ENCODE measurements around the gene FARS2. TPM values are rescaled to one million over a fixed set of nuclear protein-coding genes. Genes with fewer than 3 reads are reported as not detected.

Gene FARS2
- total RNA-seq, 2 donors from 2014 or later, result 16.2 to 18.3 TPM

GRCh38 chr6:5664149-5664548, 402.8 kb downstream of the FARS2 start:
- Mint-ChIP-seq H3K4me3 (no peak overlapping the region), H3K9me3 (no peaks in the 10 kb centered on the region), H3K36me3 (ENCODE audit: low read depth) (no peaks in the 10 kb centered on the region), H3K27me3 (ENCODE audit: insufficient read depth) (no peaks in the 10 kb centered on the region), H3K27ac (no peak overlapping the region), H3K4me1 (peaks cover 12% of the 10 kb centered on the region)
- DNase-seq, result no peak
- no peak for TF ChIP-seq CTCF (conservative IDR thresholded peaks at IDR 0.05)
- H3K4me1 ChIP-seq (ENCODE audit: control insufficient read depth, insufficient read depth, low read length), result no peaks in the 10 kb centered on the region
- no peaks in the 10 kb centered on the region for H3K36me3 ChIP-seq (ENCODE audit: control insufficient read depth, insufficient read depth, low read length)
- no peaks in the 10 kb centered on the region for H3K9me3 ChIP-seq (ENCODE audit: control insufficient read depth, low read length)
- H3K27me3 ChIP-seq (ENCODE audit: control insufficient read depth, insufficient read depth, low read length, poor library complexity, severe bottlenecking), result no peaks in the 10 kb centered on the region
- WGBS, 2 experiments (ENCODE audit: insufficient coverage in 1 of 2, insufficient read length in 1 of 2), result 92 to 96% methylated on average over 2 to 3 of the region's 3 CpGs
- no peak overlapping the region for H3K9ac ChIP-seq (ENCODE audit: extremely low read depth, low read length, poor library complexity, severe bottlenecking)
- H3K4me3 ChIP-seq (ENCODE audit: low read length), result no peak overlapping the region
- H3K27ac ChIP-seq (ENCODE audit: low read depth, low read length), result no peak overlapping the region

- Mint-ChIP-seq H3K27me3 (ENCODE audit: insufficient read depth) (no peaks in the 10 kb centered on the region), H3K4me3 (no peak overlapping the region), H3K4me1 (peaks cover 8% of the 10 kb centered on the region), H3K9me3 (no peaks in the 10 kb centered on the region), H3K27ac (no peak overlapping the region), H3K36me3 (ENCODE audit: low read depth) (no peaks in the 10 kb centered on the region)
- H3K9me3 ChIP-seq (ENCODE audit: control insufficient read depth, low read length), result no peaks in the 10 kb centered on the region
- no peaks in the 10 kb centered on the region for H3K36me3 ChIP-seq (ENCODE audit: control insufficient read depth, insufficient read depth, low read length)
- 95 to 97% methylated on average over 5 to 7 of the region's 8 CpGs for WGBS, 2 experiments (ENCODE audit: insufficient coverage in 1 of 2, insufficient read length in 1 of 2)
- H3K4me1 ChIP-seq (ENCODE audit: control insufficient read depth, insufficient read depth, low read length), result no peaks in the 10 kb centered on the region
- no peaks in the 10 kb centered on the region for H3K27me3 ChIP-seq (ENCODE audit: control insufficient read depth, insufficient read depth, low read length, poor library complexity, severe bottlenecking)
- H3K27ac ChIP-seq (ENCODE audit: low read depth, low read length), result no peak overlapping the region
- no peak for DNase-seq
- TF ChIP-seq CTCF (conservative IDR thresholded peaks at IDR 0.05), result no peak
- H3K9ac ChIP-seq (ENCODE audit: extremely low read depth, low read length, poor library complexity, severe bottlenecking), result no peak overlapping the region
- no peak overlapping the region for H3K4me3 ChIP-seq (ENCODE audit: low read length)
Observed at GRCh38 chr6:5665173-5665572, 403.9 kb downstream of the FARS2 start.

- Histone ChIP-seq H3K9ac (ENCODE audit: extremely low read depth, low read length, poor library complexity, severe bottlenecking) (no peak overlapping the region), H3K4me1 (ENCODE audit: control insufficient read depth, insufficient read depth, low read length) (no peaks in the 10 kb centered on the region), H3K27ac (ENCODE audit: low read depth, low read length) (no peak overlapping the region), H3K27me3 (ENCODE audit: control insufficient read depth, insufficient read depth, low read length, poor library complexity, severe bottlenecking) (no peaks in the 10 kb centered on the region), H3K9me3 (ENCODE audit: control insufficient read depth, low read length) (no peaks in the 10 kb centered on the region), H3K36me3 (ENCODE audit: control insufficient read depth, insufficient read depth, low read length) (no peaks in the 10 kb centered on the region), H3K4me3 (ENCODE audit: low read length) (no peak overlapping the region)
- Mint-ChIP-seq H3K9me3 (no peaks in the 10 kb centered on the region), H3K36me3 (ENCODE audit: low read depth) (no peaks in the 10 kb centered on the region), H3K27ac (no peak overlapping the region), H3K27me3 (ENCODE audit: insufficient read depth) (no peaks in the 10 kb centered on the region), H3K4me3 (no peak overlapping the region), H3K4me1 (peaks cover 5% of the 10 kb centered on the region)
- 89 to 93% methylated on average over 2 of the region's 2 CpGs for WGBS, 2 experiments (ENCODE audit: insufficient coverage in 1 of 2, insufficient read length in 1 of 2)
- DNase-seq, result no peak
- TF ChIP-seq CTCF (conservative IDR thresholded peaks at IDR 0.05), result no peak
Observed at GRCh38 chr6:5665667-5666066, 404.4 kb downstream of the FARS2 start.
